ENCODE results near the gene GTPBP3. TPM values are rescaled to one million over a fixed set of nuclear protein-coding genes. Genes with fewer than 3 reads are reported as not detected.

GTPBP3 gene
- total RNA-seq, 1 experiment from 2014 or later = 73.0 TPM

DNA sequence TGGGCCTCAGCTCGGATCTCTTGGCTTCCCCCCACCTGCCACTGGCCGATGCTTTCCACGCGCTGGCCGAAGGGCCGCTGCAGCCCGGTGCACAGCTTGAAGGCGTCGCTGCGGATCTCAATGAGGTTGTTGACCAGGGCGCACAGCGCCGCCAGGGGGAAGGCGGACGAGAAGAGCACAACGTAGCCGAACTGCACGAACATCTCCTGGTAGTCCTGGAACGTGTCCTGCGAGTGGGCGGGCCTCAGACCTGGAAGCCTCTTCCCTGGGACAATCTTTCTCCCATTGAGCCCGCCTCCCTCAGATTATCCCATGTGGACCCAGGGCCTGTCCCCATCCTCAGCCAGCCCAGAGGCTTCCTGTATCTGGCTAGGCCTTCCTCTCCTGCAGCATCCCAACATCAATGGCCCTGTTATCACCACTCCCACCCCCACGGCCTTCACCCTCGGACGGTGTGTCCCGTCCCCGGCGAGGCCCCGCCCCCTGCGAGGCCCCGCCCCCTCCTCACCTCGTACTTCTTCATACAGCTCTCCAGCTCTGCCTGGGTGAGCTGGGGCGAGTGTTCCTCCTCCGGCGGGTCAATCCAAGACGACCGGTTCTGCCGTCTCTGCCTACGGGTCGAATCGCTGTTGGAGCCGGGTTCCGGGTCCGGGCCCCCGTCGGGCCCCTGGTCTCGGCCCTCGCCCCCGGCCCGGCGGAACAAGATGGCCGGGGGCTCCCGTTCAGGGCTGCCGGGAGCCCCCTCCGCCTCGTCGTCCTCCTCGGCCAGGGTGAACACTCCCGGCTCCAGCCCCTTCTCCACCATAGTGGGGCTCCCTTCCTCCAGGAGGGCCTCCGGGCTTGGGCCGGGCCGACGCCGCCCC lies 9.5 kb upstream of the GTPBP3 start:
- TSS peak; percentile 25 for BruUV-seq (replicated peaks)

More for the DNA sequence above, 9.5 kb upstream of the GTPBP3 start:
- ATAC-seq (peak; percentile 84), DNase-seq (ENCODE audit: low read depth, low spot score) (peak; percentile 82)
- Histone ChIP-seq H3K4me3 (replicated peaks in 1 of 2; ENCODE audit: low read depth in 1 of 2, low read length in 2 of 2) (peak overlapping the region; percentile 50 to 65), H3K27me3 (ENCODE audit: insufficient read depth, low read length) (no peaks in the 10 kb centered on the region), H2AFZ (ENCODE audit: low read depth, low read length, poor library complexity, severe bottlenecking) (no peak overlapping the region), H3K9me2 (ENCODE audit: insufficient read depth) (no peaks in the 10 kb centered on the region), H4K20me1 (ENCODE audit: insufficient read depth) (no peaks in the 10 kb centered on the region), H3K4me1 (ENCODE audit: control insufficient read depth in 1 of 2, insufficient read depth in 2 of 2, low read length in 2 of 2) (peaks cover 12 to 26% of the 10 kb centered on the region in 2 experiments), H3K79me2 (ENCODE audit: insufficient read depth, low read length) (no peaks in the 10 kb centered on the region), H3K9ac (ENCODE audit: low read length) (peak overlapping the region; percentile 67), H3K27ac (ENCODE audit: low read depth, low read length) (peak overlapping the region; percentile 90), H3K36me3 (ENCODE audit: control insufficient read depth in 1 of 2, insufficient read depth in 2 of 2, low read length in 2 of 2) (no peaks in the 10 kb centered on the region), H3K4me2 (ENCODE audit: low read length) (peak overlapping the region; percentile 86), H3K9me3 (ENCODE audit: control insufficient read depth in 1 of 2, insufficient read depth in 1 of 2, low read depth in 1 of 2, low read length in 2 of 2) (no peaks in the 10 kb centered on the region)
- intact Hi-C loops (cut with micrococcal nuclease) = no loop called here
- CTCF ChIA-PET = interaction anchor here (0.6 to 3.0 kb wide), 4 partner anchors 8 to 262 kb away, joined by 4 to 12 read pairs (median 4); partner anchors contain the start of gene DDA1
- POLR2A ChIA-PET = interaction anchor here (0.6 to 2.8 kb wide), 5 partner anchors 10 to 70 kb away, joined by 3 to 9 read pairs (median 6); partner anchors contain the start of gene DDA1
- RAD21 ChIA-PET (ENCODE audit: low non-redundant PET in 1 of 2, low total read pairs in 2 of 2, uncharacterized antibody in 2 of 2, unreplicated experiment in 2 of 2) = no interaction called here
- TF ChIP-seq EGR1 (IDR thresholded peaks at IDR 0.05; ENCODE audit: low read depth) (peak; percentile 69), SRF (IDR thresholded peaks at IDR 0.05; ENCODE audit: low read depth) (no peak), EZH2 (IDR thresholded peaks at IDR 0.05) (no peak), ELF1 (IDR thresholded peaks at IDR 0.05; ENCODE audit: borderline replicate concordance, low read depth) (no peak), ZFX (IDR thresholded peaks at IDR 0.05) (0 out of 2 replicates have a peak, but pooled peaks have one; percentile 19), POLR2A (IDR thresholded peaks at IDR 0.05; ENCODE audit: borderline replicate concordance, extremely low read depth, insufficient read depth, insufficient read length) (peak; percentile 42), YY1 (IDR thresholded peaks at IDR 0.05; ENCODE audit: extremely low read depth, insufficient replicate concordance, low read depth, low read length) (no peak), FOSL1 (IDR thresholded peaks at IDR 0.05; ENCODE audit: low read depth) (no peak), POLR2AphosphoS5 (IDR thresholded peaks at IDR 0.05; ENCODE audit: low read depth, low read length) (peak; percentile 79)
- TF ChIP-seq, protein P1, sequence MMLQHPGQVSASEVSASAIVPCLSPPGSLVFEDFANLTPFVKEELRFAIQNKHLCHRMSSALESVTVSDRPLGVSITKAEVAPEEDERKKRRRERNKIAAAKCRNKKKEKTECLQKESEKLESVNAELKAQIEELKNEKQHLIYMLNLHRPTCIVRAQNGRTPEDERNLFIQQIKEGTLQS (IDR thresholded peaks at IDR 0.05) = no peak
- TF ChIP-seq, protein P2, sequence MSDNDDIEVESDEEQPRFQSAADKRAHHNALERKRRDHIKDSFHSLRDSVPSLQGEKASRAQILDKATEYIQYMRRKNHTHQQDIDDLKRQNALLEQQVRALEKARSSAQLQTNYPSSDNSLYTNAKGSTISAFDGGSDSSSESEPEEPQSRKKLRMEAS (IDR thresholded peaks at IDR 0.05) = peak; percentile 76; the same call in 1 of the 2 replicates
- TF ChIP-seq, protein P3, sequence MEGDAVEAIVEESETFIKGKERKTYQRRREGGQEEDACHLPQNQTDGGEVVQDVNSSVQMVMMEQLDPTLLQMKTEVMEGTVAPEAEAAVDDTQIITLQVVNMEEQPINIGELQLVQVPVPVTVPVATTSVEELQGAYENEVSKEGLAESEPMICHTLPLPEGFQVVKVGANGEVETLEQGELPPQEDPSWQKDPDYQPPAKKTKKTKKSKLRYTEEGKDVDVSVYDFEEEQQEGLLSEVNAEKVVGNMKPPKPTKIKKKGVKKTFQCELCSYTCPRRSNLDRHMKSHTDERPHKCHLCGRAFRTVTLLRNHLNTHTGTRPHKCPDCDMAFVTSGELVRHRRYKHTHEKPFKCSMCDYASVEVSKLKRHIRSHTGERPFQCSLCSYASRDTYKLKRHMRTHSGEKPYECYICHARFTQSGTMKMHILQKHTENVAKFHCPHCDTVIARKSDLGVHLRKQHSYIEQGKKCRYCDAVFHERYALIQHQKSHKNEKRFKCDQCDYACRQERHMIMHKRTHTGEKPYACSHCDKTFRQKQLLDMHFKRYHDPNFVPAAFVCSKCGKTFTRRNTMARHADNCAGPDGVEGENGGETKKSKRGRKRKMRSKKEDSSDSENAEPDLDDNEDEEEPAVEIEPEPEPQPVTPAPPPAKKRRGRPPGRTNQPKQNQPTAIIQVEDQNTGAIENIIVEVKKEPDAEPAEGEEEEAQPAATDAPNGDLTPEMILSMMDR (IDR thresholded peaks at IDR 0.05 in 2 of 3, conservative IDR thresholded peaks at IDR 0.05 in 1 of 3; ENCODE audit: borderline replicate concordance in 1 of 3, insufficient read depth in 1 of 3, low read depth in 2 of 3, low read length in 2 of 3) = peak in 2 of 3 experiments; percentile 54 to 76; a peak in 4 of 6 replicates
